Measurements from ENCODE around the gene MAPKAPK2.
"Not testable (repeated sequence)": the region's sequence is repeated elsewhere in the genome, so short reads cannot be mapped to it uniquely, and the experiment has no call there.

The MAPKAPK2 gene

DNA sequence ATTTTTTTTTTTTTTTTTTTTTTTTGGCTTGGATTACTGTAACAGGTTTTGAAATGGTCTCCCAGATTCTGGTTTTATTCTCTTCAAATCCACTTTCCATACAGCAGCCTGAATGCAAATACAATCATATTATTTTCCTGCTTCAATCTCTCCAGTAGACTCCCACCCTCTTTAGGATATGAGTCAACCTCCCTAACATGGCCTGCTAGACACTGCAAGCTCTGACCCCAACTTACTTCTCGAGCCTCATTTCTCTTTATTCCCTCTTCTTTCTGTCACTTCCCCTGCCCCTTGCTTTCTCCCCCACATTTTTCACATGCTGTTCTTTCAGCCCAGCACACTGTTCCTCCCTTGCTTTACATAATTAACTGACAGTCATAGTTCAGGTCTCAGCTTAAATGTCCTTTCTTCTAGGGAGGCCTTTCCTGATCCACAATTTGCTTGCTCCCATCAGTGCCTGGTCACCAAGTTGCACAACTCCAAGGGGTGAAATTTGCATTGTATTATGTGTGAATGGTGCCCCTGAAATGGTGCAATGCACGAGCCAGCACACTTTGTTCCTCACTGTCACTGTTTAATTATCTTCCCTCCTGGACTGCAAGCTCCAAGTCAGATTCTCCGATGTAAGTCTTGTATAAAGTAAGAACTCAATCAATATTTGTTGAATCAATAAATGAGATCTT lies 63.8 kb downstream of the MAPKAPK2 start:
- no peak for DNase-seq

DNA sequence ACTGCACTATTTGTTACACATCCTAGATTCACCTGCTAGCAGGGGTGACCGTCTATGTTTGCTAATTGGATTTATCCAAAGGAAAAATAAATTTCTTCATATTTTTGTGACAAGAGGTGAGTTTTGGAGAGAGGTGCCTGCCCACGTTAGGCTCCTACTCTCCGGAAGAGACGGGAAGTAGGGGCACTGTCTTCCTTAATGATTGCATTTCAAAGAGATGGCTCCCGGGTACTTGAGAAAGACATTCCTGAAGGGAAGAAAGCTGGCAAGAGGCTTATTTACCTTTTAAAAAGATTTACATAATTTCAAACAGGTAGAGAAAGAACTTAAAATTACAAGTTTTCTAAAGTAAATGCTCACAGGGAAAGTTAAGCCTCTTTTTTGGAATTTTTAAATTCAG lies 67.2 kb downstream of the MAPKAPK2 start:
- DNase-seq, result no peak

DNA sequence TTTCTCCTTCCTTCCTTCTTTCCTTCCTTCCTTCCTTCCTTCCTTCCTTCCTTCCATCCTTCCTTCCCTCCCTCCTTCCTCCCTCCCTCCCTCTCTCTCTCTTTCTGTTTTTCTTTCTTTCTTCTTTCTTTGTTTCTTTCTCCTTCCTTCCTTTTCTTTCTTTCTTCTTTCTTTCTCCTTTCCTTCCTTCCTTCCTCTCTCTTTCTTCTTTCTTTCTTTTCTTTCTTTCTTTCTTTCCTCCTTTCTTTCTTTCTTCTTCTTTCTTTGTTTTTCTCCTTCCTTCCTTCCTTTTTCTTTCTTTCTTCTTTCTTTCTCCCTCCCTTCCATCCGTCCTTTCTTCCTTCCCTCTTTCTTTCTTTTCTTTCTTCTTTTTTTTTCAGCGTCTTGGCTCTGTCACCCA lies 67.8 kb downstream of the MAPKAPK2 start:
- no peak for DNase-seq

DNA sequence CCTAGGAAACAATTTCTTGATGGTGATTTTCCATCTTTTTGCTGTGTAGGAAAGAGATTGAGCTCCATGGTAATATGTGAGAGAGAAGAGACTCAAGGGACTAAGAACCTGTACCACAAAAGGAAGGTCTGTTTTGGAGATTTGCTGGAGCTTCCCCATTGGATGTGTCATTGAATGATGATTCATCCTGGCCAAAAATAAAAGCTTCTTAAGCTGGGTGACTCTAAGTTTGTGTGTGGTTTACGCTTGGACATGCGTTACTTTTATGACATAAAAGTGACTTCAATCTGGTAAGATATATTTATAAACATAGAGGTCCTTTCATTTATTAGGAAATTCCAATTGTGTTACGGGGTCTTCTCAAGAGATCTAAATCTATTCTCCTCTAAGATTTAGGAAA lies 68.4 kb downstream of the MAPKAPK2 start:
- no peak for DNase-seq

DNA sequence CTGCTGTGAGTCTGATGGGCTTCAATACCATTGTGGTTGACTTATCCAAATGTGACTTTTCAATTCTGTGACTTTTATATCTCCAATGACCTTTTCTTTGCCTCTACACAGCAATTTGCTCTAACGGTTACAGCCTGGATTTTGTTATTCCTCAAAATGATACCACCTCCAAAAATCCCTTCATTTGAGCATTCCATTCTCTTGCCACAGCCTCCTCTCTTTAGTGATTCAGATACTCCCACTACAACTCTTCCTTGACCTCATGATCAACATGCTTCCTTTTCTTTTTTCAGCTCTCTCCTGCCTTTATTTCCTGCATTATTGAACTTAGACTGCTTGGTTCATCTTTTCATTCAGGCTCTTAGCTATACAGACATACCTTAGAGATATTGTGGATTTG lies 69.3 kb downstream of the MAPKAPK2 start:
- DNase-seq, result no peak

DNA sequence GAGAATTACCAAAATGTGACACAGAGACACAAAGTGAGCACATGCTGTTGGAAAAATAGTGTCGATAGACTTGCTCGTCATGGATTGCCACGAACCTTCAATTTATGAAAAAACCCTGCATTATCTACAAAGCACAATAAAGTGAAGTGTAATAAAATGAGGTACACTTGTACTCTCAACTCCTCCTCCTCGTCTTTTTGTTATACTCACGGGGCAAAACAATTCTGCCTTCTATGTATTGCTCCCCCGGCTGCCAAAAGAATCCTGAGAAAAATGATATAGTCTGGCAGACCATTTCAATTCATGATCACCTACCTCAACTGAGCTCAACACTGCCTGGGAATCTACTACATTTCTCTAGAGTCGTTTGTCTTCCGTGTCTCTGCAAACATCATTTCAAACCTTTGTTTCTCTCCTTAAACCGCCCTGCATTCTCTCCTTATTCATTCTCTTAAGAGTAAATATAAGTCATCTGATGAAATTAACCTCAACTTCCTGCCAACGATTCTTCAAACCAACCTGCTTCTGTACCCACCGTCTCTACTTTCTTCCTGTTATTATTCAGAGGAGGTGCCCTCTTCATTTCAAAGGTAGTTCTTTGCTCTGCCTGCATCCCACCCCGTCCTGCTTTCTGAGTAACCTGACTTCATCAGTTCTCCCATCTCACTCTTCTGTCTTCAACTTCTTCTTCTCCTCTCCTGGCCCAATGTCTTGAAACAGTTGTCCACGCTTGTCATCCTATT lies 73.0 kb downstream of the MAPKAPK2 start:
- no peak for DNase-seq

DNA sequence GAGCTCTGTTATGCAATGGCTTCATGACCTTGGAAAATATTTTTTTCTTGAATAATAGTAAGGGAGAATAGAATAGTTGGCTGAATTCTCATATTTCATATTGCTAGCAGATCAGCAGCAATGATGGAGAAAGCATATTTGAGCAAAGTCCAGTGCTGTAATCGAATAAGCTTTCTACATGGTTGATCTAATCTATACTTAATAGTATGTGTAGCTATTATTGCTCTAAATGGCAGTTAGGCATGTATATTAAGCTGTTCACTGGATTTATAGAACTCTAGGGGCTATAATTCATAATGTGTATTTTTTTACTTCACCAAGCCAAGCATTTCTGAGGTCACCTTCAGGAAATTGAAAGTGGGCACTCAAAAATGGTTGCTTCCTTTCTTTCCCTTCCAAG lies 75.9 kb downstream of the MAPKAPK2 start:
- DNase-seq, result no peak

DNA sequence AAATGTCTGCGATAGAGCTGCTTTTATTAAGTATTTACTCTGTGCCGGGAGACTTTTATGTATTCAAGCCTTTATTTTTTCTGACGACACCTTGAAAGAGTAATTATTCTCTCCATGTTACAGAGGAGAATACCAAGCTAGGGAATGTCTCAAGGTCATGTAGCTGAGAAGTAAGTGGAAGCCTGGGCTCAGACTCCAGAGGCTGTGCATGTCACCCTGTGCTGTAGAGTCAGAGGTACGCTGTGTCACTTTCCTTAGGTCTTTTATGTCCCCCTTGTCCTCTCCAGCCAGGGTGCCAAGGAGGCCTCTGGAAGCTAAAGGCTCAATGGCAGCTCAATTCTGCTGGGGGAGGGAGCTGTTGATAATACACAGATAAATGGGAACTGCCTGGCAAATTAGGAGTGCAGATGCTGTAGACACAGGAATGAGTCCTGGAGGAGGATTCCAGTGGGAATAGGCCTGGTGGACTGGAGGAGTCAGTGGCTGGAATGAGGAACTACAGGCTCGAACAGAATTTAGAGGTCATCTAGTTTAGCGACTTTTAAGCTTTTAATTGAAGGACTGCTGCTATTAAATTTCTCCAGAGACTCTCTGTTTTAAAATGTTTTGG lies 76.6 kb downstream of the MAPKAPK2 start:
- no peak for DNase-seq

DNA sequence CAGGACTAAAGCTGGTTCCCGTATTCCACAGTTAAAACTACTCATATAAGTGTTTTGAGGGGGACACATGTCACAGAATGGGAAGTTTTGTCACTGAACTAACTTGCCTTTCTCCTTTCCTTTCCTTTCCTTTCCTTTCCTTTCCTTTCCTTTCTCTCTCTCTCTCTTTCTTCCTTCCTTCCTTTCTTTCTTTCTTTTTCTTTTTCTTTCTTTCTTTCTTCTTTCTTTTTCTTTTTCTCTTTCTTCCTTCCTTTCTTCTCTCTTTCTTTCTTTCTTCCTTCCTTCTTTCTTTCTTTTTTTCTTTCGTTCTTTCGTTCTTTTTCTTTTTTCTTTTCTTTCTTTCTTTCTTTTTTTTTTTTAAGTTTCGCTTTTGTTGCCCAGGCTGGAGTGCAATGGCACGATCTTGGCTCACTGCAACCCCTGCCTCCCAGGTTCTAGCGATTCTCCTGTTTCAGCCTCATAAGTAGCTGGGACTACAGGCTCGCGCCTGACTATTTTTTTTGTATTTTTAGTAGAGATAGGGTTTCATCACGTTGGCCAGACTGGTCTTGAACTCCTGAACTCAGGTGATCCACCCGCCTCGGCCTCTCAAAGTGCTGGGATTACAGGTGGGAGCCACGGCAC lies 78.1 kb downstream of the MAPKAPK2 start:
- DNase-seq, result not testable (repeated sequence)

DNA sequence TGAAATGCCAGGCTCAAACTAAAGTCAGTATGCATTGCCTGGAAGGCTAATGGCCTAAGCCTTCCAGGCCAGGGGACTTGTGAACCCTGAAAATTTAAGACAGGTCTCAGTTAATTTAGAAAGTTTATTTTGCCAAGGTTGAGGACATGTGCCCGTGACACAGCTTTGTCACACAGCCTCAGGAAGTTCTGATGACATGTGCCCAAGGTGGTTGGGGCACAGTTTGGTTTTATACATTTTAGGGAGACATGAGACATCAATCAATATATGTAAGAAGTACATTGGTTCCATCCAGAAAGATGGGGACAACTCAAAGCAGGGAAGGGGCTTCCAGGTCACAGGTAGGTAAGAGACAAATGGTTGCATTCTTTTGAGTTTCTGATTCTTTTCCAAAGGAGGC lies 81.1 kb downstream of the MAPKAPK2 start:
- DNase-seq, result not testable (repeated sequence)

DNA sequence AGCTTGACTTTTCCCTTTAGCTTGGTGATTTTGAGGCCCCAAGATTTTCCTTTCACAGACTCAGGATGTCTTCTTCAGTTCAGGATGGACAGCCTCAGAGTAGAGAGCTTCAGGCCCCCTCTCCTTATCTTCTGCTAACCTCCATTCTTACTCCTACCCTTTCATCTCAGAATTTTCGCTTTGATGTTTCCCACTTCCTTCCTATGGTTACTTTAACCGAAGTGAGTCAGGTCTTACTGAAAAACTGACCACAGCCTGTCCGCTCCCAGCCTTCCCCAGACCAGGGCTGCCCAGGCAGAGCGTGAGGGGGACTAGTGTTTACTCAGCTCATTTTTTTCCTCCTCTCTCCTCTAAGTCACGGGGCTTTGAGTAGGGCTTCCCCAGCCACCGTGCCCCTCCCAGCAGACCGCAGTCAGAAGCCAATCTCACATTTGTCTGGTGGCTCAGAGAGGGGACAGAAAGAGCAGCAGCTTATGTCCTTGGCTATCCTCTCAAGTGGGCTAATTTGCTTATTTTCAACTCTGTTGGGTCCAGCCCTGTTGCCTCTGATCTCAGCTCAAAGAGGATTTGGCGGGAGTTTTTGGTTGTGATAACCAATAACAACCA lies 81.6 kb downstream of the MAPKAPK2 start:
- DNase-seq, result no peak

DNA sequence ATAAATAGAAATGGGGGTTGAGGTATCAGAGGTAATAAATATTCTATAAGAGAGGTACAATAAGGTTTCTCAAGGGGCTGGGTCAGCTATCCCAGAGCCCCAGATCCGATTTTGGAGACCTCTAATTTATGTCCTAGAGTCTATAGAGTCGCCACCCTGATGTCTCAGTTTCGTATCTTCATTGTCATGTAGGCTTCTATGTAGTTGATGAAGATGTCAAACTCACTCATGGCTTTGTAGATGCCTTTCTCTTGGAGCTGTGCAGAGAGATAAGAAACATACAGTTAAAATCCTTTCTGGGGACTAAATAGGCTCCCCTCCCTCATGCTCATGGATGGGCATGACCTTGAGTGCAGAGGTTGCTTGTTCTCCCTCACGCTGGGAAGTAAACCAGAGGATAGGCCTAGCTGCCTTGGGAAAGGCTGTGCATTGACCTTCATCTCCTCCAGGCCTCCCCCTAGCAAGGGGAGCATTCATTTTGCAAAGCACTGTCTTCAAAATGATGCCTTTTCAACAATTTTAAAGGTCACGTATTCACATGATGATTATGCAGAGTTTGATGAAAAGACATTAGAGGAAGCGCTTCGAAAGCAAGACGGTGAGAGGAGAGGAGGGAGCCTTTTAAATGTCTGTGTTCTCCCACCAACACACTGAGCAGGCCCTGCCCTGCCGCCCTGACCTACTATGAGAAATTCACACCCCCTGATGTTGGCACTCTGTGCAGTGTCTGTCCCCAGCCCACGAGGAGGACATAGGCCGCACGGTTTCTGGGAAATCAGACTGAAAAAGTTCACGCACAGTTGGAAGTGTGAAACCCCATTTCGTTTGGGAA lies 84.0 kb downstream of the MAPKAPK2 start:
- no peak for DNase-seq

DNA sequence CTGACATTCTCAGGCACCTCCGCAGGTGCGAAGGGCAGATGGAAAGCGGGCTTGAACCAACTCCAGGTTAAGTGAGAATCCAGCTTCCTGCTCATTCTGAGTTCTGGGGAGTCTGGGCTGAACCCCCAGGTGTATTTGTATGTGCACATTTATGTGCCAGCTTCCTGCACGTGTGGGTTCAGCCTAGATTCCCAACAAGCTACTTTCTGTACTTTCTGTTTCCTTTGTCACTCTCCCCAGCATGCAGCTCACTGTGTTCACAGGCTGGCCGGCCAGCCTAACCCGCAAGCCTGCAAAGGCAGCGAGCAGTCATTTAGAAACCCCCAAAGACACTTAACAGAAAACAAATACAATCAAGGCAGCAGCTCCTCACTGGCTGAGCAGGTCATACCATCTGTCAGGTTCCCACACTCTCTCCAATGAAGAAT lies 84.6 kb downstream of the MAPKAPK2 start:
- DNase-seq, result no peak

DNA sequence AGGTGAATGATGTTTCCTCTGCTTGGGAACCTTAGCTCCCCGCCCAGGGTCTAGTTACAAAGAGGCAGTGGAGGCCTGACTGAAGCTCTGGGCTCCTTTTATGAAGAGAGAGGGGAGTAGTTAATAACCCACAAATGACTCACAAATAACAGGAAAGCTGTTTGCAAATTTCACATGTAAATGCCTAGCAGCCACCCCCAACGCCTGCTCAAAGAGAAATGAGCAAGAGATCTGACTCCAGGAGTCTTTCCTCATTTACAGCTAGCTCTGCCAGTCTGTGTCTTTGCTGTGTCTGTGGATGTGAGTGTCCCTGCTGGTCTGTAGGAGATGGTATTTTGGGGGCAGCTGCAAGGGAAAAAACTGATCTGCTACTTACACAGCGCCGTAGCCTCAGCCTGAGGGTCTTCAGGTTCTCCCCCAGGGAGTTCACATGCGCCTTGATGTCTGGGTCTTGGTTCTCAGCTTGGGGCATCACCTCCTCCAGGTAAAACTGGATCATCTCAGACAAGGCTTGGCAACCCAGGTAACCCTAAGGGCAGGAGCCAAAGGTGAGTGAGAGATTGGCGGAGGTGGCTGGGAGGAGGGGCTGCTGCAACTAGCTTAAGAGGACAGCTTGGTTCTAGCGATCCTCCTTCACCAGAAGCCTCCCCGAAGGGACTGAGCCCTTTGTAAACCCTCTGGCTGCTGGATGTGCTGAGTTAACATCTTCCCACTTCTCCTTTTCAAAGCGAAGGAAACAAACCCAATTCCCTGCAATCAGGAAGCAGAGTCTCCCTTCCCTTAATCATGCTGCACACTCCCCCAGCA lies 86.0 kb downstream of the MAPKAPK2 start, which contains the start of gene IL19:
TSS of gene IL19 (plus strand) at position 243 of the 807 bp plus-strand sequence. CDS start 65,890 bp downstream, outside the sequence.
- DNase-seq, result no peak

DNA sequence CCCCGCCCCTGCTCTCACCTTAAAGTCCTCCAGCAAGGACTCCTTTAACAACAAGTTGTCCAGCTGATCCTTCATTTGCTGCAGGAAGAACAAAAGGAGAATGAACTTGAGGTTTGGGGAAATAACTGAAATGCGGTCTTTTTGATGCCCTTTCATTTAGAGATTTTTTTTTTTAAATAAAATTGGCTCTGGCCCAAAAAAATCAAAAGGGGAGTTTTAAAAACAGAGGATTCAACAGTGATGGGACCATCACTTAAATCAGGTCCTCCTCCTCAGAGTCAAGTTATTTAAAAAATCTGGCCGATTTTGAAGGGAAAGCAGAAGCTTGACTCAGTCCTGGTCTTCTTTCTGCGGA lies 86.6 kb downstream of the MAPKAPK2 start:
- DNase-seq, result no peak

DNA sequence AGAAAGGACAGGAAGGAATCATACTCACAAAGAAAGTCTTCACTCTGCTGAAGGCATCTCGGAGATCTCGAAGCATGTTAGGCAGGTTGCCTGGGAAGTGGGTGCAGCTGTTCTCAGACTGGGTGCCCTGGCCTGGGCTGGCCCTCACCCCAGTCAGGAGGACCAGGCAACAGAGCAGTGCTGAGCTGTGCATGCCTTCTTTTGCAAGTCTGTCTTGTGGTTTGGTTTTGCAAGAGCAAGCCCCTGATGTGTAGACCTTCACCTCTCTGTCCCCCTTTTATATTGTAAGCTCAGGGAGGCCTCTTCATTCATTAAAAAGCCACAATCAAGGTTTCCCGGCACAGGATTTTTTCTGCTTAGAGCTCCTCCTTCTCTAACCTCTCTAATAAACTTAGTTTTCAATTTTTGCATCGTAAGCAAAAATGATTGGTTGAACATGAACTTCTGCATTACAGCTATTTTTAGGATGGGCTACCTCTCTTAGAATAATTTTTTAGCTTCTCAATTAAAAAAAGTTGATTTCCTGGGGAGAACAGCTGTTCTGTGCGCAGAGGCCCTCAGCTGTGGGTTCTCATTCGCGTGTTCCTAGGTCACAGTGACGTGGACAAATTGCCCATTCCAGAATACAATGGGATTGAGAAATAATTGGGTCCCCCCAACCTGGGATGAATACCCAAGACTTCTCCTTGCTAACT lies 87.7 kb downstream of the MAPKAPK2 start, which contains the start of gene IL10:
TSS of gene IL10 (minus strand) at position 252 of the 695 bp plus-strand sequence. CDS start at position 193, 59 bp downstream.
- no peak for DNase-seq

DNA sequence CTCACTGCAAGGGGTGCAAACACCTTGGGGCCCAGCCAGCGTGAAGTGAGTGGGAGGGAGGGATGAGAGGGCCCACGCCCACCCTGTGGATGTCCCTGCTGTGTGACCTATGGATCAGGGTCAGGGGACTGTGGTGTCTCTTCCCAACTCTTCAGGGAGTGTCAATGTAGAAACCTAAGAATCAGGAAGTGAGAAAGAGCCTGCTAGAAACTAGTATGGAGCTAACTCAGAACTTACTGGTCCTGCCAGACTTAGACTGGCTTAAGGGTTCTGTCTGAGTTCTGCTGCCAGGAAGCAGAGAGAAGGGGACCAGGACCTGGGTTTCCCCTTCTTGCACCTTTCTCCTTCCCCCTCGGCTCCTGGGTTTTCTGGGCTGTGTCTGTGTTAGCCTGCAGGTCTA lies 89.4 kb downstream of the MAPKAPK2 start:
- DNase-seq, result no peak

DNA sequence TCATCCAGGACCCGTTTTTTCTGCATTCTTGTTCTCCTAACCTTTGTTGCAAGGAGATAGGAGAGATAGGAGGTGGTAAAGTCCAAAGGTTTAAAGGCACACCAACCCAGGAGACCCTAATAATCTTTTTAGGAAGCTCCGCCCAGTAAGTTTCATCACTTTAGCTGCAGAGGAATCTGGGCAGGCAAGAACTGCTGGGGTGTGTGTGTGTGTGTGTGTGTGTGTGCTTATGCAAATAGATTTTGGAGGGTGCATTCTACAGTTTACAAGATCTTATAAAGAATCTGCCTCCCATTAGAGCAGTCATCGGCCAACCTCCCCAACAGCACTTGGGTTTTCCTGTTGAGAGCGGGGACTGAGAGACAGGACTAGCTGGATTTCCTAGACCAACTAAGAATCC lies 91.5 kb downstream of the MAPKAPK2 start:
- DNase-seq, result no peak

DNA sequence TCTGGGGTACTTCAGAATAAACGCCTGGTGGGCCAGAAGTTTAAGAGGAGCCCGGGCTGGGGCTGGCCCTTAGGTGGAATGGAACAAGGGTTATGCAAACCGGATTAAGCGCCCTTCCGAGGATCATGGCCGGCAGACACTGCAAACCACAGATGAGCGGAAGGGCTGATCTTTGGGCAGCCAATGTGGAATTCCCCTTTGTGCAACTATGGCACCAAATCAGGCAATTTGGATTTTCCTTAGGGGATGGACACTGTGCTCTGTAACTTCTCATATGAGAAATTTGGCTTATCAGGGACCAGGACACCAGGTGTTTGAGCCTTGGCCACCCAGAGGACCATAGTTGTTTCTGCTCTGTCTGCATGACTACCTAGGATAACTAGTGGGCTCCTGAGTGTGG lies 93.3 kb downstream of the MAPKAPK2 start:
- DNase-seq, result no peak

DNA sequence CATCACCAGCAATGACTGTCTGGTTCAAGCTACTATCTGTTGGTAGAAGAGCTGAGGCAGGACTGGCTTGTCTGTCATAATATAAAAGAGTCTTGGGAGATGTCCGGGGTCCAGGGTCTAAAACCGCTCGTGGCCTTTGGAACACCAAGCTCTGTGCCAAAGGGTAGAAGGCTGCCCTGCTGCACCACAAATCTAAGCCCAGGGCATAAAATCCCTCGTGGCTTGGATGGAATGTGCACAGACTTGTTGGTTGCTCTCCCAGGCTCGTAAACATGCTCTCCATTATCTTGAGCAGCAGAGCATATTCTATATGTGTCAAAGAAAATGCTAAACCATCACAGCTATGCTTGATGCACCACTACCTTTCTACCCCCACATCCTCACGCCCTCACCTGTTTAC lies 94.2 kb downstream of the MAPKAPK2 start:
- not testable (repeated sequence) for DNase-seq

DNA sequence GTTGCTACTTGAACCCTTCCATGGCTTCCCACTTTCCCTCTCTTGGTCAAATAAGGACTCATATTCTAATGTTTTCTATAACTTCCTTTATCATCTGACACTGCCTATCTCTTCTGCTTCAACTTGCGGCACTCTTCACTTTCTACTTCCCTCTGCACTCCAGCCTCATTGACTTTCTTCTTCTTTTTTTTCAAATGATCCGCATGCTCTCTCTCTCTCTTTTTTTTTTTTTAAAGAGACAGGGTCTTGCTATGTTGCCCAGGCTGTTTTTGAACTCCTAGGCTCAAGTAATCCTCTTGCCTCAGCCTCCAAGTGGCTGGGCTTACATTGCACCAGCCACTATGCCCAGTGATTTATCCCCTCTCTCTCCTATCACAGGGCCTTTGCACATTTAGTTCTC lies 94.9 kb downstream of the MAPKAPK2 start:
- no peak for DNase-seq

Data from cerebellar nuclear complex (tissue), 1 donor.